ENCODE measurements around the gene ADAMTSL2. TPM values are rescaled to one million over a fixed set of nuclear protein-coding genes. Genes with fewer than 3 reads are reported as not detected.

ADAMTSL2 gene
- total RNA-seq, 1 donor from 2014 or later, result 5.1 TPM

- intact Hi-C loops (cut with micrococcal nuclease), result no loop called here
- DNase-seq (no peak), ATAC-seq (no peak)
Measured at GRCh38 chr9:133607381-133607780, 72.9 kb downstream of the ADAMTSL2 start.

DNA sequence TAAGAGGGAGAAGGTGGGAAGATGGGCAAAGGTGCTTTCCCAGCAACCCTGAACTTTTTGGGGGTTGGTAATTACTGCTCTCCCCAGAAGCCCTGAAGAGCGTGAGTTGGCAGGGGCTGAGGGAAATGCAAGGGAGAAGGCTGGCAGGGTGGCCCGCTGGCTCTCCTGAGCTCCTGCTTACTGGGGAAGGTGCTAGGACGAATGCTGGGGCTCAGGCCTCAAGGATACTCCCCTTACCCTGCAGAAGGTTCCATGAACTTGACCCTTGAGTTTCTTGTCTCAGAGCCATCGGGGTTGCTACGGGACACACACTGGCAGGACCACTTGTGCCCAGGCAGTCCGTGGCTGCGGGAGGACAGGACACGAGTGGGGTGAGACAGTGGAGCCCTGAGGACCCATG, 73.5 kb downstream of the ADAMTSL2 start:
- intact Hi-C loops (cut with micrococcal nuclease), result no loop called here
- no peak for ATAC-seq
- no peak for DNase-seq

DNA sequence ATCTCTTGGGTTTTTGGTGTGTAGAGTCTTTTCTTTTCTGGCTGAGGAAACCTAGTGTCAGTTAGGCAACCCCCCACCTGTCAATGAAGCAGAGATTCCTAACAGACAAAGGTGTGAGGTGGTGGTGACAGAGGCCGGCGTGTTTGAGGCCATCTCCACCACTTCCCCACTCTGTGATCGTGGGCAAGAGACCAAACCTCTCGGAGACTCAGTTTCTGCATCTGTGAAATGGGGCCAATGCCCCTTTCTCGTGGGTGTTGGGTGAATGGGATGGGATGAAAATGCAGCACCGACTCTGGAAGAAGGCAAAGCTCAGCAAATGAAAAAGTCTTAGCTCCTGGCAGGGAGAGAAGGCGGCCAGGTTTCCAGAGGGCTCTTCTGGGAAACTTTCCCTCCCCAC, 73.9 kb downstream of the ADAMTSL2 start:
- intact Hi-C loops (cut with micrococcal nuclease), result no loop called here
- ATAC-seq (no peak), DNase-seq (no peak)

DNA sequence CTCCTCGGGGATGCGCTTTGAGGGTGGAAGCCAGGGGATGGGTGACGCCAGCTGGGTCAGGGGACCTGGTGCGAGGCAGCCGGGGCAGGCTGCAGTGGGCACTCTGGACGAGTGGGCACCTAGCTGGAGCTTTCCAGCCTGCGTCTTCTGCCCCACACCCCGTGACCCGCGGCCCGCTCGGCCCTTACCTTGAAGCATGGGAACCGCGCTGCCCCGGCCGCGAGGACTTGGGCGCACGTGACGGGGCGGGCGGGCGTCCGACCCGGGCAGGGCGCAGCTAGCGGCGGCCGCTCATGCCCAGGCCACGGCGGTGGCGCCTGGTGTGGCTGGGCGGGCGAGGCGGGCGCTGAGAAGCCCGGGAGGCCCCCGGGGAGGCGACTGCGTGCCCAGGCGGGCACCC, 74.4 kb downstream of the ADAMTSL2 start:
- DNase-seq (no peak), ATAC-seq (no peak)
- intact Hi-C loops (cut with micrococcal nuclease), result no loop called here

GRCh38 chr9:133609311-133610098, 75.0 kb downstream of the ADAMTSL2 start, which contains the start of gene FAM163B:
Gene FAM163B (minus strand): TSS chr9:133609389. CDS start chr9:133580223, 29,166 bp downstream.
- DNase-seq, result peak; percentile 72
- intact Hi-C loops (cut with micrococcal nuclease), result no loop called here
- ATAC-seq, result peak; percentile 93

GRCh38 chr9:133610845-133611244, 76.3 kb downstream of the ADAMTSL2 start:
- intact Hi-C loops (cut with micrococcal nuclease), result no loop called here
- no peak for DNase-seq
- no peak for ATAC-seq

GRCh38 chr9:133612051-133612450, 77.5 kb downstream of the ADAMTSL2 start:
- DNase-seq (no peak), ATAC-seq (no peak)
- intact Hi-C loops (cut with micrococcal nuclease), result no loop called here

DNA sequence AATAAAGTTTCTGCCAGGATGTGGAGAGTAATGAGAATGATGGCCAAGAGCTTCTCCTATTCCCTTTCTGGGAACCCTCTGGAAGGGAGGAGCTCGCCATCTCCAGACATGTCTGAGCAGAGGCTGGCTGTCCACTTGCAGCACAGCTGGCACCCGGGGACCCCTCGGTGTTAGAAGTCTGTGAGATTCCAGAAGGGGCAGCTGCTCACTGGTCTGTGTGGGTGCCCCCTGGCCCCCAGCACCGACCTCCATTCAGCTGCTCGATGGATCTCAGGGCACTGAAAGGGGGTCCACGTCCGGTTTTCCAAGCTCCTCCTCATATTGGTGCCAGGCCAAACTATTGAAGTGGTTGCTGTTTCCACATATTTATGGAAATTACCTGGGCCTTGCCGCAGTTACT, 78.3 kb downstream of the ADAMTSL2 start:
- DNase-seq (no peak), ATAC-seq (no peak)
- intact Hi-C loops (cut with micrococcal nuclease), result no loop called here

GRCh38 chr9:133613432-133613831, 78.9 kb downstream of the ADAMTSL2 start:
- no peak for DNase-seq
- intact Hi-C loops (cut with micrococcal nuclease), result no loop called here
- no peak for ATAC-seq

DNA sequence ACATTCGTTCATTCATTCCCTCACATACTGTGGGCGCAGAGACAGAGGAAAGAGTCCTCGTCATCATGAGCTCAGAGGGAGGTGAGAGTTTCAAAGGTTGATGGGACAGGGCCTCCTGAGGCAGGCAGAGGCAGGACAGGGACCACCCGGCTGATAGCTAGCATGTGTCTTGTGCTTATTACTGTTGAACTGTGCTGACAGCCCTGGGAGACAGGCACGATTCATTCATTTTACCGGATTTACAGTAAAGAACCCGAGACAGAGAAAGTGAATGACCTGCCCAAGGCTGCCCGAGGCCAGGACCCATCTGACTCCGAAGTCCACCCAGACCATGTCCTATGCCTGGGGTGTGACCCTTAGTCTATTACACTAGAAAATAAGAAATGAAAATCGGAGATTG, 79.6 kb downstream of the ADAMTSL2 start:
- DNase-seq, result no peak
- intact Hi-C loops (cut with micrococcal nuclease), result no loop called here
- ATAC-seq, result no peak

DNA sequence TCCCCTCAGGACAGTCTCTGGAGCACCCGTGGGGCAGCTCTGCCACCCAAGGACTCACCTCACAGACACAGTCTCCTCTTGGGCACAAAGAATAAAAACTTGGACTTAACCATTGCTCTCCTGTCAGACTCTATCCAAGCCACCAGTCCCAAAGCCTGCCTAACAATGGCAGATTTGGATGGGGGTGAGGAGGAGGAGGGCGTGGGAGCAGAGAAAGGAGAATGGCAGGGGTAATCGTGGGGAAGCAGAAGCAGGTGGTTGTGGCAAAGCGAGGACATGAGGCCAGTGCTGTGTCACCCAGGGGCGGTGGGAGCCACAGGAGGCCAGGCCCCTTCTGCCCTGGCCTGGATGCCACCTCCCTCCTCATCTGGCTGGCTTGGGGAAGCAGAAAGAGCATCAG, 80.2 kb downstream of the ADAMTSL2 start:
- DNase-seq (no peak), ATAC-seq (no peak)
- intact Hi-C loops (cut with micrococcal nuclease), result no loop called here

DNA sequence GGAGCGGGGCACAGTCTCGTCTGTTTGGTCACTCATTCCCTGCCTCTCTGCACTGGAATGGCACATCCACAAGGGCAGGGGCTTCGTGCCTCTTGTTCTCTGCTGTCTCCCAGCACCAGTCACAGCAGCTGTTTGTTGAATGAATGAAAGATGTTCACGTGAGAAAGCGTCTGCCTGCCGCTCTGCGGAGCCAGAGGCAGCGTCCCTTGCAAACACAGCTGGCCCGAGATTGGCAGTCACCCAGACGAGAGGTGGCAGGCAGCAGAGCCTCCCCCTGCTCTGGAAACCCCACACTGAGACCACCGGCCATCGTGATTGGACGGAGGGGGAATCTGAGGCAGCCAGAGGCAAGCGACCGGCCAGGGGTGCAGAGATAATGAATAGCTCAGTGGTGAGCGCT, 80.7 kb downstream of the ADAMTSL2 start:
- DNase-seq (no peak), ATAC-seq (no peak)
- intact Hi-C loops (cut with micrococcal nuclease), result no loop called here

- intact Hi-C loops (cut with micrococcal nuclease), result no loop called here
Measured at GRCh38 chr9:133615606-133616188, 81.2 kb downstream of the ADAMTSL2 start.

GRCh38 chr9:133616643-133617405, 82.3 kb downstream of the ADAMTSL2 start:
- ATAC-seq, result no peak
- intact Hi-C loops (cut with micrococcal nuclease), result no loop called here
- DNase-seq, result no peak

More at GRCh38 chr9:133615606-133616188, 81.2 kb downstream of the ADAMTSL2 start:
- ATAC-seq (no peak), DNase-seq (no peak)

GRCh38 chr9:133618726-133619125, 84.2 kb downstream of the ADAMTSL2 start:
- intact Hi-C loops (cut with micrococcal nuclease), result no loop called here
- no peak for ATAC-seq
- DNase-seq, result no peak

DNA sequence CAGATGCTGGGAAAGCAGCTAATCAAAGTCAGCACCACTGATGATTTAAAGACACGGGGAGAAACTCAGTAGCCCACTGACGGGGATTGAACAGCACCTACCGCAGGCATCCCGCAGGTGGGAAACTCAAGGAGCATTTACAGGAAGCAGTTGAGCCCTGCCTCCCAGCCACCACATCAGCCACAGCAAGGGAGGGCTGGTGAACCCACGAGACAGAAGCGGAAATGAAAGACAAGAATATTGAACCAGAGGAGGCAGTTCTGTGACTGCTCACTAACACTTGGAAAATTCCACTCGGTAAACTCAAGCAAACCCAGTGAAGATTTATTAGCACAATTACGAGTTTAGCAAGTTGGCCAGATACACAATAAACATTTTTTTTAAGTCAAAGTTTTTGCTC, 85.3 kb downstream of the ADAMTSL2 start:
- ATAC-seq (no peak), DNase-seq (no peak)
- intact Hi-C loops (cut with micrococcal nuclease), result no loop called here

DNA sequence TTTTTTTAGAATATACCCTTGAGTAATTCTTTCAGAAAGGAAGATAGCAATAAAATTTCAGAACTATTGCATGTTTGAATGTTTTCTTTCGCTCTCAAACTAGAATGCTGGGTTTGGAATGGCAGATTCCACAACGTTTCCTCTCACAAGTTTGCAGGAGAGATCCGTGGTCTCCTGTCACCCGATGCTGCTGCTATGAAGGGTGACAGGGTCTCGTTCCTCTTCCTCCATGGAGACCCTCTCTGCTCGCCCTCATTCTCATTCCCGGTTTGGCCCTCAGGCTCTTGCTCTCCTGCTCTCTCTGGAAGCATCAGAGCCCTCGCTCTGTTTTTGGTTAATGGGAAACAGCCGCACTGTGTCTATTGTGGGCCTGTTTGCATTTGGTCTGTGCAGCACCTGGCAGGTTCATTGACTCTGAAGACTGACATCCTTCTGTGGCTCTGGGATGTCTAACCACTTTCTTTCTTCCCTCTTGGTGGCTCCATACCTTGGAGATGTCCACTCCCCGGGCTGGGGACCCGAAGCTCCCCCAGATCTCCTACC, 87.3 kb downstream of the ADAMTSL2 start:
- intact Hi-C loops (cut with micrococcal nuclease), result no loop called here
- DNase-seq (no peak), ATAC-seq (no peak)

GRCh38 chr9:133622555-133622954, 88.1 kb downstream of the ADAMTSL2 start:
- DNase-seq, result no peak
- ATAC-seq, result no peak
- intact Hi-C loops (cut with micrococcal nuclease), result no loop called here
